Transverse colon (tissue), 3 donors: Measurements from ENCODE around the gene CDKN1C.

Source experiments
- CTCF ChIP-seq, 5 experiments: fragments of 200-600 bp in 3 of 5; fragments of 450-650 bp in 2 of 5; sonication (generic) in 3 of 5; IDR thresholded peaks; 1 replicate in 2 of 5; 2 replicates in 3 of 5; pipeline ENCODE4 v1.5.1; 2016 to 2017; ENCODE audit warnings: antibody characterized with exemption in 5 of 5, inconsistent platforms in 3 of 5, mild to moderate bottlenecking in 2 of 5, moderate library complexity in 1 of 5
- POLR2A ChIP-seq: fragments of 450-650 bp; IDR thresholded peaks from one replicate; pipeline ENCODE4 v1.6.1; 2016; ENCODE audit warnings: antibody characterized with exemption, mild to moderate bottlenecking, moderate library complexity

- no peak for TF ChIP-seq POLR2A
- no peak for TF ChIP-seq CTCF (IDR thresholded peaks at IDR 0.05)
Measured at GRCh38 chr11:2862395-2863275, 22.9 kb downstream of the CDKN1C start.
